NCI-H510A treated with DMSO at 0.1 percent for 48 hours (cell line): ENCODE data around the gene VANGL1.

Source experiments
- DNase-seq: peaks from one replicate; lab custom pipeline; 2025; lab: John Stamatoyannopoulos, UW

The VANGL1 gene

GRCh38 chr1:115744646-115745275 lies 103.0 kb downstream of the VANGL1 start:
- no peak for DNase-seq

DNA sequence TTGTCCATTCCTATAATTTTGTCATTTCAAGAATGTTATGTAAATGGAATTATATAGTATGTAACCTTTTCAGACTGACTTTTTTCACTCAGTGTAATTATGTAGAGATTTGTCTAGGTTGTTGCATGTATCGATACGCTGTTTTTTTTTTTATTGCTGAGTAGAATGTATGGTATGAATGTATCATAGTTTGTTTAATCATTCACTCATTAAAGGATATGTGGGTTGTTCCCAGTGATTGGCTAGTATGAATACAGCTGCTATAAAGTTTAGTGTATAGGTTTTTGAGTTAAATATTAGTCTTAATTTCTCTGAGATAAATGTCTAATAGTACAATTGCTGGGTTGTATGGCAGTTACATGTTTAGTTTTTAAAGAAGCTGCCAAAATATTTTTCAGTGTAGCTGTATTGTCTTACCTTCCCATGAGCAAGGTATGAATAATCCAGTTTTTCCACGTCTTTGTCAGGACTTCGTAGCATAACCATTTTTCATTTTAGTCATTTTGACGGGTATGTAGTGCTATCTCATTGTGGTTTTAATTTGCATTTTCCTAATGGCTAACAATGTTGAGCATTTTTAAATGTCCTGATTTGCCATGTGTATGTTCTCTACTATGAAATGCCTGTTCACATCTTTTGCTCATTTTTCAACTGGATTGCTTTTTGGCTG lies 104.4 kb downstream of the VANGL1 start:
- no peak for DNase-seq
